Parathyroid adenoma (tissue), 2 donors: ENCODE measurements around the gene GPR155.
"Not testable (repeated sequence)": the region's sequence is repeated elsewhere in the genome, so short reads cannot be mapped to it uniquely, and the experiment has no call there.

Source experiments
- H2AFZ ChIP-seq: fragments of 300-600 bp; sonication (generic); one replicate; pipeline ENCODE4 v1.7.0; 2017; ENCODE audit warnings: antibody characterized with exemption, mild to moderate bottlenecking
- H3K27ac ChIP-seq: fragments of 300-600 bp; sonication (generic); one replicate; pipeline ENCODE4 v1.7.0; 2017
- H3K27me3 ChIP-seq: fragments of 300-600 bp; sonication (generic); one replicate; pipeline ENCODE4 v1.7.0; 2017; ENCODE audit warnings: low read length; ENCODE audit not compliant: control insufficient read depth, insufficient read depth
- H3K36me3 ChIP-seq: fragments of 300-600 bp; sonication (generic); one replicate; pipeline ENCODE4 v1.7.0; 2017; ENCODE audit warnings: low read length; ENCODE audit not compliant: control insufficient read depth, insufficient read depth
- H3K4me1 ChIP-seq: fragments of 300-600 bp; sonication (generic); one replicate; pipeline ENCODE4 v1.7.0; 2017; ENCODE audit warnings: control low read depth
- H3K4me2 ChIP-seq: fragments of 300-600 bp; sonication (generic); one replicate; pipeline ENCODE4 v1.7.0; 2017; ENCODE audit warnings: low read length
- H3K4me3 ChIP-seq: fragments of 300-600 bp; sonication (generic); one replicate; pipeline ENCODE4 v1.7.0; 2017; ENCODE audit warnings: low read depth, low read length
- H3K79me2 ChIP-seq: fragments of 300-600 bp; sonication (generic); one replicate; pipeline ENCODE4 v1.7.0; 2017; ENCODE audit warnings: control low read depth
- H3K9ac ChIP-seq: fragments of 300-600 bp; sonication (generic); one replicate; pipeline ENCODE4 v1.7.0; 2017; ENCODE audit warnings: mild to moderate bottlenecking
- H3K9me3 ChIP-seq: fragments of 300-600 bp; sonication (generic); one replicate; pipeline ENCODE4 v1.7.0; 2017; ENCODE audit warnings: low read length; ENCODE audit not compliant: control insufficient read depth
- TF ChIP-seq, protein P1 (sequence below): fragments of 300-600 bp; sonication (generic); IDR thresholded peaks from one replicate; pipeline ENCODE4 v1.7.0; 2017; ENCODE audit warnings: antibody characterized with exemption, mild to moderate bottlenecking
- donor health status: primary hyperparathyroidism.

Gene GPR155

DNA sequence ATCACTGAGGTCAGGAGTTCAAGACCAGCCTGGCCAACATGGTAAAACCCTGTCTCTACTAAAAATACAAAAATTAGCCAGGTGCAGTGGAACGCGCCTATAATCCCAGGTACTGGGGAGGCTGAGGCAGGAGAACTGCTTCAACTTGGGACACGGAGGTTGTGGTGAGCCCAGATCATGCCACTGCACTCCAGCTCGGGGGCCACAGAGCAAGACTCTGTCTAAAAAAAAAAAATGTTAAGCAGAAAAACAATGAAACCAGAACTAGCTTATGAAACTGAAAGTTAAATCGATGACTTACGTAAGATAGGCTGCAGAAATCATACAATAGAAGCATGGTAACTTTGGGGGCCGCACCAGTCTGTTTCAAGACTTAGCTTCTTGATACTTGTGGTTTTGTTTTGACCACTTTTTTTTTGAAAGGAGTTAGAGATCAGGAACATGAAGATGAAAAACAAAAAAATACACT is 6.2 kb upstream of the GPR155 start:
- H3K4me3 ChIP-seq, result no peak overlapping the region
- peak overlapping the region; percentile 50 for H3K4me2 ChIP-seq
- no peaks in the 10 kb centered on the region for H3K9me3 ChIP-seq
- H2AFZ ChIP-seq, result no peak overlapping the region
- H3K4me1 ChIP-seq, result peaks cover 5% of the 10 kb centered on the region
- H3K27ac ChIP-seq, result no peak overlapping the region
- H3K9ac ChIP-seq, result no peak overlapping the region
- H3K27me3 ChIP-seq, result no peaks in the 10 kb centered on the region
- no peaks in the 10 kb centered on the region for H3K79me2 ChIP-seq
- H3K36me3 ChIP-seq, result no peaks in the 10 kb centered on the region
- TF ChIP-seq, protein P1, sequence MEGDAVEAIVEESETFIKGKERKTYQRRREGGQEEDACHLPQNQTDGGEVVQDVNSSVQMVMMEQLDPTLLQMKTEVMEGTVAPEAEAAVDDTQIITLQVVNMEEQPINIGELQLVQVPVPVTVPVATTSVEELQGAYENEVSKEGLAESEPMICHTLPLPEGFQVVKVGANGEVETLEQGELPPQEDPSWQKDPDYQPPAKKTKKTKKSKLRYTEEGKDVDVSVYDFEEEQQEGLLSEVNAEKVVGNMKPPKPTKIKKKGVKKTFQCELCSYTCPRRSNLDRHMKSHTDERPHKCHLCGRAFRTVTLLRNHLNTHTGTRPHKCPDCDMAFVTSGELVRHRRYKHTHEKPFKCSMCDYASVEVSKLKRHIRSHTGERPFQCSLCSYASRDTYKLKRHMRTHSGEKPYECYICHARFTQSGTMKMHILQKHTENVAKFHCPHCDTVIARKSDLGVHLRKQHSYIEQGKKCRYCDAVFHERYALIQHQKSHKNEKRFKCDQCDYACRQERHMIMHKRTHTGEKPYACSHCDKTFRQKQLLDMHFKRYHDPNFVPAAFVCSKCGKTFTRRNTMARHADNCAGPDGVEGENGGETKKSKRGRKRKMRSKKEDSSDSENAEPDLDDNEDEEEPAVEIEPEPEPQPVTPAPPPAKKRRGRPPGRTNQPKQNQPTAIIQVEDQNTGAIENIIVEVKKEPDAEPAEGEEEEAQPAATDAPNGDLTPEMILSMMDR, result no peak

- H3K36me3 ChIP-seq, result no peaks in the 10 kb centered on the region
- H3K9ac ChIP-seq, result no peak overlapping the region
- no peaks in the 10 kb centered on the region for H3K27me3 ChIP-seq
- H3K4me3 ChIP-seq, result no peak overlapping the region
- H3K27ac ChIP-seq, result no peak overlapping the region
- H2AFZ ChIP-seq, result no peak overlapping the region
- peaks cover 5% of the 10 kb centered on the region for H3K4me1 ChIP-seq
- no peaks in the 10 kb centered on the region for H3K9me3 ChIP-seq
- TF ChIP-seq, protein P1, result no peak
- H3K4me2 ChIP-seq, result no peak overlapping the region
- H3K79me2 ChIP-seq, result no peaks in the 10 kb centered on the region
Observed at GRCh38 chr2:174491947-174492346, 5.1 kb upstream of the GPR155 start.

- Histone ChIP-seq H3K9me3 (no peaks in the 10 kb centered on the region), H3K4me3 (no peak overlapping the region), H3K9ac (no peak overlapping the region), H3K4me2 (no peak overlapping the region), H3K79me2 (no peaks in the 10 kb centered on the region), H2AFZ (no peak overlapping the region), H3K27me3 (no peaks in the 10 kb centered on the region), H3K36me3 (no peaks in the 10 kb centered on the region), H3K4me1 (no peaks in the 10 kb centered on the region), H3K27ac (no peak overlapping the region)
- TF ChIP-seq, protein P1, result no peak
Observed at GRCh38 chr2:174490051-174490450, 3.2 kb upstream of the GPR155 start.

DNA sequence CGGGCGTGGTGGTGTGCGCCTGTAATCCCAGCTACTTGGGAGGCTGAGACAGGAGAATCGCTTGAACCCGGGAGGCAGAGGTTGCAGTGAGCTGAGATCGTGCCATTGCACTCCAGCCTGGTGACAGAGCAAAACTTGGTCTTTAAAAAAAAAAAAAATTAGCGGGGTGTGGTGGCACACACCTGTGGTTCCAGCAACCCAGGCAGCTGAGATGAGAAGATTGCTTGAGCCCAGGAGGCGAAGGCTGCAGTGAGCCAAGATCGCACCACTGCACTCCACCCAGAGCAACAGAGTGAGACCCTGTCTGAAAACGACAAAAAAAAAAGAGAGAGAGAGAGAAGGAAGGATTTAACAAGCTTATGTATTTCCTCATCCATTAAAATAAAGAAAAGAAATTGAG is 2.7 kb upstream of the GPR155 start:
- H3K27me3 ChIP-seq, H2AFZ ChIP-seq, H3K4me2 ChIP-seq, H3K4me1 ChIP-seq, H3K4me3 ChIP-seq, H3K36me3 ChIP-seq, H3K9ac ChIP-seq, H3K9me3 ChIP-seq, H3K27ac ChIP-seq, H3K79me2 ChIP-seq: not testable (repeated sequence)

DNA sequence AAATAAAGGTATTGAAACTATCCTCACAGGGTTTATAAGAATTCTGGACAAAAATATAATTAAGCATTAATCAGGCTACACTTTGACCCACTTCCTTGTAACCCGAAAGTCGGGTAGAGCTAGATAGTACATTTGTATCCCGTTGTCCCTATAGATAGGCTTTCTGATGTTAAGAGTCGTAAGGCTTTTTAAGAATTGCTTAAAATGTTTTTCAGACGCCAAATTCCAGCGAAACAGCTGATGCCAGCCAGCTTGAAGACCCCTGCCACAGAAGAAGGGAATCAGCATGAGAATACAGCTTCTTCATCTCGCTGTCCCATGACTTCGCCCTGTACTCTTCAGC is 962 bp upstream of the GPR155 start:
- H3K79me2 ChIP-seq, result no peaks in the 10 kb centered on the region
- H3K27ac ChIP-seq, result peak overlapping the region; percentile 91
- peak overlapping the region; percentile 88 for H3K4me3 ChIP-seq
- no peaks in the 10 kb centered on the region for H3K27me3 ChIP-seq
- H3K4me1 ChIP-seq, result no peaks in the 10 kb centered on the region
- no peak overlapping the region for H3K9ac ChIP-seq
- no peaks in the 10 kb centered on the region for H3K9me3 ChIP-seq
- TF ChIP-seq, protein P1, result no peak
- H2AFZ ChIP-seq, result peak overlapping the region; percentile 98
- peak overlapping the region; percentile 88 for H3K4me2 ChIP-seq
- no peaks in the 10 kb centered on the region for H3K36me3 ChIP-seq
